Left colon (tissue), 2 donors: ENCODE results near the gene MFSD11. TPM values are rescaled to one million over a fixed set of nuclear protein-coding genes. Genes with fewer than 3 reads are reported as not detected.
"Not testable (repeated sequence)": the region's sequence is repeated elsewhere in the genome, so short reads cannot be mapped to it uniquely, and the experiment has no call there.

Experiments used
- ATAC-seq: fragments of 200-7000 bp; cut with Tn5 transposase; one replicate; pipeline ENCODE4 v1.9.1; 2020; ENCODE audit warnings: mild to moderate bottlenecking, moderate library complexity
- DNase-seq, 2 donors: peaks; one replicate each; pipeline ENCODE4 v3.0.0-alpha.2; 2020
- intact Hi-C, 2 donors: fragments of 100-400 bp; cut with DNase I in 1 of 2; cut with micrococcal nuclease in 1 of 2; formaldehyde crosslinking; loops; one replicate each; pipeline versions ENCODE4 v1.11.2 to v1.14.0; 2022; cut with DNase I, micrococcal nuclease
- total RNA-seq, 2 donors: library from RNA; stranded (reverse); fragmentation: NEBNext Ultra II Directional; extraction: Animal tissue kit (Norgen Biotek cat#: 25700); gene quantifications; one replicate each; pipeline ENCODE4 v1.2.1, GENCODE V29; 2021
- donor health status: DM: no; HTN: no; CAD: no.
- donor health status: DM: yes; HTN: yes; CAD: no.

Gene MFSD11
- total RNA-seq, 2 donors from 2014 or later, result 39.1 to 43.0 TPM

GRCh38 chr17:76783146-76783545, 45.2 kb downstream of the MFSD11 start:
- intact Hi-C loops, result no loop called here
- DNase-seq (no peak), ATAC-seq (no peak)

- no peak for DNase-seq
- no peak for ATAC-seq
- intact Hi-C loops, result no loop called here
Measured at GRCh38 chr17:76784926-76785325, 47.0 kb downstream of the MFSD11 start.

GRCh38 chr17:76787866-76788265, 49.9 kb downstream of the MFSD11 start:
- intact Hi-C loops, result not testable (repeated sequence)

GRCh38 chr17:76789235-76789788, 51.4 kb downstream of the MFSD11 start:
- ATAC-seq, result no peak
- intact Hi-C loops, result no loop called here
- no peak for DNase-seq

More at GRCh38 chr17:76787866-76788265, 49.9 kb downstream of the MFSD11 start:
- ATAC-seq, DNase-seq: not testable (repeated sequence)

- intact Hi-C loops, result no loop called here
- no peak for ATAC-seq
- DNase-seq, result peak; percentile 27 to 42
Measured at GRCh38 chr17:76791053-76791980, 53.4 kb downstream of the MFSD11 start.

GRCh38 chr17:76792348-76792747, 54.4 kb downstream of the MFSD11 start:
- DNase-seq (no peak), ATAC-seq (no peak)
- intact Hi-C loops, result no loop called here

- DNase-seq, result no peak
- intact Hi-C loops, result no loop called here
- ATAC-seq, result no peak
Measured at GRCh38 chr17:76793775-76794174, 55.9 kb downstream of the MFSD11 start.

GRCh38 chr17:76796081-76796480, 58.2 kb downstream of the MFSD11 start:
- no peak for ATAC-seq
- no peak for DNase-seq
- intact Hi-C loops, result no loop called here

GRCh38 chr17:76797241-76797840, 59.4 kb downstream of the MFSD11 start:
- ATAC-seq (no peak), DNase-seq (no peak)
- intact Hi-C loops, result no loop called here

GRCh38 chr17:76801706-76802105, 63.8 kb downstream of the MFSD11 start:
- intact Hi-C loops, result no loop called here
- DNase-seq (no peak), ATAC-seq (no peak)

GRCh38 chr17:76805319-76805718, 67.4 kb downstream of the MFSD11 start:
- intact Hi-C loops, result no loop called here
- DNase-seq (no peak), ATAC-seq (no peak)

- DNase-seq, intact Hi-C loops, ATAC-seq: not testable (repeated sequence)
Measured at GRCh38 chr17:76806151-76806550, 68.2 kb downstream of the MFSD11 start.

GRCh38 chr17:76806767-76807166, 68.8 kb downstream of the MFSD11 start:
- ATAC-seq, intact Hi-C loops, DNase-seq: not testable (repeated sequence)

GRCh38 chr17:76808326-76808725, 70.4 kb downstream of the MFSD11 start:
- ATAC-seq (no peak), DNase-seq (no peak)
- intact Hi-C loops, result no loop called here

- intact Hi-C loops, result no loop called here
- ATAC-seq, result no peak
- no peak for DNase-seq
Measured at GRCh38 chr17:76810956-76811355, 73.0 kb downstream of the MFSD11 start.

GRCh38 chr17:76811834-76812233, 73.9 kb downstream of the MFSD11 start:
- ATAC-seq, result no peak
- no peak for DNase-seq
- intact Hi-C loops, result no loop called here

- intact Hi-C loops, result no loop called here
- no peak for DNase-seq
Measured at GRCh38 chr17:76812263-76812662, 74.3 kb downstream of the MFSD11 start.

GRCh38 chr17:76812968-76813367, 75.0 kb downstream of the MFSD11 start:
- intact Hi-C loops, result no loop called here
- ATAC-seq, result no peak
- DNase-seq, result no peak

More at GRCh38 chr17:76812263-76812662, 74.3 kb downstream of the MFSD11 start:
- ATAC-seq, result no peak

- intact Hi-C loops, ATAC-seq, DNase-seq: not testable (repeated sequence)
Measured at GRCh38 chr17:76815907-76816589, 78.1 kb downstream of the MFSD11 start.
